HG03520 (cell line): ENCODE measurements around the gene NLGN3.

Experiments used
- ATAC-seq: cut with Tn5 transposase; IDR thresholded peaks from one replicate; pipeline ENCODE4 v1.9.1; 2021; ENCODE audit warnings: mild to moderate bottlenecking, moderate library complexity; ENCODE audit not compliant: unreplicated experiment

NLGN3 gene

DNA sequence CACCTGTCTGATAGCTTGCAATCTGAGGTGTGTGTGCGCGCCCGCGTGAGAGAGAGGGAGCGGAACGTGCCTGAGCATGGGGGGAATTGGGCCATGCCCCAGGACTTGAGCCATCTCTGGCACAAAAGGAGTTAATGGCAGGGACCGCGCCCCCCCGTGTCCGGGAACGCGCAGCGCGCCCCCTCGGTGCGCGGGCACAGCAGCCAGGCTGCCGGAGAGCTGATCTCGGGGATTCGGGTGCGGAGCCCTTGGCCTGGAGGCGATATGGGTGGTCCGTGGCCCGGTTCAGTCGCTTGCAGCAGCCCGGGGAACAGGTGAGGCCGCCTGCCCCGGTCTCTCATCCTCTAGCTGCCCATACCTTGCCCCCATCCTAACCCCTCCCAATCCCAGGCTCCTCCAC is at the start of gene NLGN3:
Gene NLGN3, plus strand, starts transcription at position 191 of the 400 bp plus-strand sequence. CDS start 2,909 bp downstream, outside the sequence.
- ATAC-seq, result no peak

DNA sequence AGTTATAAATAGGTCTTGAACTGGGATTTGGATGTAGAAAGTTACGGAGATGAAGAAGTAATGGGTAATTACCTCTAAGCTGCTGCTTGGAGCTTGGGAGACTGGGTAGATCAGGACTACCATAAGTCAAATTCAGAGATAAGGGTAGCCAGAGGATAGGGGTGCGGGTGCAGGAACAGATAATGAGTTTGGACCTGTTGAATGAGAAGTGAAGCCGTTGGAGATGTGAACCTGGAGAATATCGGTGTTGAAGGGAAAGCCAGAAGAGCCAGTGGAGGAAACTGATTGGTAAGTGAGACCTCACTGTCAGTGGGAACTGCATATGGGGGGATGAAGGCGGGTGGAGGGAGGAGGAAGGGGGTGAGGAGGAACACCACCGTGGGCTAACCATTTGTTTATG is 49.6 kb upstream of the NLGN3 start:
- no peak for ATAC-seq

DNA sequence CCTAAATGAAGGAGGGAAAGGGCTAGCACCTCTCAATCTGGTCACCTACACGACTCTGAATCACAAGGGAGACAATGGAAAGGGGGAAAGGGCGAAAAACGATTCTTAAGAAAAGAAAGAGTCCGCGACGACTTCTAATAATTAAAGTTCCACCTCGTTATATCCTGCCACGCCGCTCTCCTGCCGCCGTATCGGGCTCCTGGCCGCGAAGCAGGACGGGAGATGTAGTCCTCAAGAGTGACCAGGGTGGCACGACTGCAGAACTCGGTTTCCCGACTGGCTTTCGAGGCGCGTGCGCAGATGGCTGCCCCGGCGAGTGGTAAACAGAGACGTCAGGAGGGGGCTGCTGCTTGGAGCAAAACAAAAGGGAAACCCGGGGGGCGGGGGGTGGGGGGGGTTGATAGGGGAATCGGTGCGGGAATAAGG is 49.1 kb upstream of the NLGN3 start, which contains the start of gene FOXO4:
Gene FOXO4, plus strand, starts transcription at position 297 of the 426 bp plus-strand sequence. CDS start 678 bp downstream, outside the sequence.
- ATAC-seq, result peak; percentile 91

DNA sequence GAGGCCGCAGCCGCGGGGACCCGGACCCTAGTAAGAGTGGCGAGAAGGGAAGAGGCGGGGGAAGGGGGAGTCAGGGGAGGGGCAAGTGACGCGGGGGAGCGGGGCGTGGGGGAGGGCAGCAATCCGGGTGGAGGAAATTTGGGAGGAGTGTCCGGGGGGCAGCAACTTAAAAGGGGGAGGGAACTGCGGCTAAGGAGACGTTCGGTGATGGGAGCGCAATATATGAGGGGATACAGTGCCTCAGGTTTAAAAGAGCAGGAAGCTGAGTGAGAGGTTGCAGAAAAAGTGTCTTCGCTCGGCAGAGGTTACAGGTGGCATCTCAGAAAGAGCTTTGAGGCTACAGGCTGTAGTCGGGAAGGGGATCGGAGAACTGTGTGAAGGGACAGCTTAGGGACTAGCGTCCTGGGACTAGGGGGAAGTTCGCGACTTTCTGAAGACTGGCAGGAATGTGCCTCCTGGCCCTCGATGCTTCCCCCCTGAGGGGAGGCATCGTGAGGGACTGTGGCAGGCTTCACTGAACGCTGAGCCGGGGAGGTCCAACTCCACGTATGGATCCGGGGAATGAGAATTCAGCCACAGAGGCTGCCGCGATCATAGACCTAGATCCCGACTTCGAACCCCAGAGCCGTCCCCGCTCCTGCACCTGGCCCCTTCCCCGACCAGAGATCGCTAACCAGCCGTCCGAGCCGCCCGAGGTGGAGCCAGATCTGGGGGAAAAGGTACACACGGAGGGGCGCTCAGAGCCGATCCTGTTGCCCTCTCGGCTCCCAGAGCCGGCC is 48.5 kb upstream of the NLGN3 start:
- no peak for ATAC-seq

DNA sequence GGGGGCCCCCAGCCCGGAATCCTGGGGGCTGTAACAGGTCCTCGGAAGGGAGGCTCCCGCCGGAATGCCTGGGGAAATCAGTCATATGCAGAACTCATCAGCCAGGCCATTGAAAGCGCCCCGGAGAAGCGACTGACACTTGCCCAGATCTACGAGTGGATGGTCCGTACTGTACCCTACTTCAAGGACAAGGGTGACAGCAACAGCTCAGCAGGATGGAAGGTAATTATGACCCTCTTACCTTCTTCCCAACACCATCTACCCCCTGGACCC is 47.9 kb upstream of the NLGN3 start:
- ATAC-seq, result no peak

DNA sequence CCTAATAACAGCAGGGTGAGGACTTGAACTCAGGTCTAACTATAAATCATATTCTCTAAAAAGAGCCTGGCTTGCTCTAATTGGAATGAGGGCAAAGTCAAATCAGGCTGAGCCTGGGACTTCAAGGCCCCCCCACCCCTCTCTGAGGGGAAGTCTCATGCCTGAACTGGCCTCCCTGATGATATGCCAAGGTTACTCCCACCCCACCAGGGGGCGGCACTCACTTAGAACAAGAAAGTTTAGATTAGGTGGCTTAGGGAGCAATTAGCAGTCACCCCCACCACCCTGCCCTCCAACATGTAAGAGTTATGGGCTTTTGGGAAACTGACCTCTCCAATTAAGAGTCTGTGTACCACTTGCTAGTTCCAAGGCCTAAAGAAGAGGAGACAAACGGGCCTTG is 46.3 kb upstream of the NLGN3 start:
- no peak for ATAC-seq

DNA sequence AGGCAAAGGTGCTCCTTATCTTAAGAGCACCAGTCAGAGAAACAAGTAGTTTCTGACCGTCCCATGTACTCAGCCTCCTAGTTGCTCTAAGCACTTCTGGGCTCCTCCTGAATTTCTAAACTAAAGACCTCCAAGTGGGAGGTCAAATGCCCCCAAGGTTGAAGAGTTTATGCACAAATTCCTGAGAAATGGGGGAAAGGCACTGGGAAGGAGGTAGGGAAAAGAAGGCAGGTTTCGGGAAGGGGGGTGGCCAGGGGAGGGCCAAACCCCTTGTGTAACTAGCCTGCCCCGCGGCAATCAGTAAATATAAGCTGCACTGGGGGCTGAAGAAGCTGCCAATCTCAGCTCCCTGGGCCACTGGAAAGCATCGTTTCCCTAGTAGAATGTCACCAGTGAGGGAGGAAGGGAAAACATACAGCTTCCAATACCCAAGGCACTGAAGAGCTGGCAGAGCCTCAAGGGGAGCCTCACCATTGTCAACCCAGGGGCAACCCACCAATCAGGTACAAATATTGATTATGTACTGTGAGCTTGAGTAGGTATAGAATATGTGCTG is 45.6 kb upstream of the NLGN3 start:
- ATAC-seq, result no peak

DNA sequence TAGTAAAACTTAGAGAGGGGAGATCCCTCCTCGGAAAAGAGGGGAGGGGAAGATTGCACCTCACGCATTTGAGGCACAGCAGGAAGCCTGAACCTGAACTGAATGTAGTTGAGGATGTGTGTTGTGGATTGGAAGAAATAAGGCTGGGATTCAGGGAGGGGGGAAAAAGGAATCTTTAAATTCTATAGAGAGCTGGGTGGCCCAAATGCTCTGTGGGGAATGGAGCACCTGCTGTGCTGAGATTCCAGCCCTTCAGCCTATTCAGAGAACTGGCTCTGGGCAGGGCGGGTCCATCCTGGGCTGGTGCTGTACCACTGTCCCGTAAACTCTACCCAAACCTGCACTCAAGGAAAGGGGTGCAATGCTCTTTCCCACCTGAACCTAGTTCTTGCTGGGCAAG is 44.9 kb upstream of the NLGN3 start:
- no peak for ATAC-seq

DNA sequence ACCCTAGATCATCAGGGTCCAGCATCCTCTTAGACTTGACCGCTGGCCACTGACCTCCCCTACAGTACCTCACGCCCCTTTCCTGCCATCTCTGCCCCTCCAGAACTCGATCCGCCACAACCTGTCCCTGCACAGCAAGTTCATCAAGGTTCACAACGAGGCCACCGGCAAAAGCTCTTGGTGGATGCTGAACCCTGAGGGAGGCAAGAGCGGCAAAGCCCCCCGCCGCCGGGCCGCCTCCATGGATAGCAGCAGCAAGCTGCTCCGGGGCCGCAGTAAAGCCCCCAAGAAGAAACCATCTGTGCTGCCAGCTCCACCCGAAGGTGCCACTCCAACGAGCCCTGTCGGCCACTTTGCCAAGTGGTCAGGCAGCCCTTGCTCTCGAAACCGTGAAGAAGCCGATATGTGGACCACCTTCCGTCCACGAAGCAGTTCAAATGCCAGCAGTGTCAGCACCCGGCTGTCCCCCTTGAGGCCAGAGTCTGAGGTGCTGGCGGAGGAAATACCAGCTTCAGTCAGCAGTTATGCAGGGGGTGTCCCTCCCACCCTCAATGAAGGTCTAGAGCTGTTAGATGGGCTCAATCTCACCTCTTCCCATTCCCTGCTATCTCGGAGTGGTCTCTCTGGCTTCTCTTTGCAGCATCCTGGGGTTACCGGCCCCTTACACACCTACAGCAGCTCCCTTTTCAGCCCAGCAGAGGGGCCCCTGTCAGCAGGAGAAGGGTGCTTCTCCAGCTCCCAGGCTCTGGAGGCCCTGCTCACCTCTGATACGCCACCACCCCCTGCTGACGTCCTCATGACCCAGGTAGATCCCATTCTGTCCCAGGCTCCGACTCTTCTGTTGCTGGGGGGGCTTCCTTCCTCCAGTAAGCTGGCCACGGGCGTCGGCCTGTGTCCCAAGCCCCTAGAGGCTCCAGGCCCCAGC is 43.8 kb upstream of the NLGN3 start:
- ATAC-seq, result no peak

DNA sequence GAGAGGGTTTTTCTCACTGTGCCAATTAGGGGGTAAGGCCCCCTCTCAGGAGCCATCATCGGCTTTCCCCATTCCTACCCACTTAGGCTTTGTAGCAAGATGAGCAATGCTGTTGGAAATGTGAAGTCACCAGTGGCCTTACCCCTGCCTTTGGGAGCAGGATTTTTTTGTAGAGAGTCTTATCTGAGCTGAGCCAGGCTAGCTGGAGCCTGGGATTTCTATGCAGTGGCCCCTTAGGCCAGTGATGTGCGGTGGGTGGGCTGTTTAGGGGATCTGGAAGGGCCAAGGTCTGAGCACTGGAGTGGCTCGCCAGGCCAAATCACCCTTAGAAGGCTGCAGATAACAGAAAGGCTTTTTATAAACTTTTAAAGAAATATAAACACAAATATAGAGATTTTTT is 42.3 kb upstream of the NLGN3 start:
- ATAC-seq, result no peak

DNA sequence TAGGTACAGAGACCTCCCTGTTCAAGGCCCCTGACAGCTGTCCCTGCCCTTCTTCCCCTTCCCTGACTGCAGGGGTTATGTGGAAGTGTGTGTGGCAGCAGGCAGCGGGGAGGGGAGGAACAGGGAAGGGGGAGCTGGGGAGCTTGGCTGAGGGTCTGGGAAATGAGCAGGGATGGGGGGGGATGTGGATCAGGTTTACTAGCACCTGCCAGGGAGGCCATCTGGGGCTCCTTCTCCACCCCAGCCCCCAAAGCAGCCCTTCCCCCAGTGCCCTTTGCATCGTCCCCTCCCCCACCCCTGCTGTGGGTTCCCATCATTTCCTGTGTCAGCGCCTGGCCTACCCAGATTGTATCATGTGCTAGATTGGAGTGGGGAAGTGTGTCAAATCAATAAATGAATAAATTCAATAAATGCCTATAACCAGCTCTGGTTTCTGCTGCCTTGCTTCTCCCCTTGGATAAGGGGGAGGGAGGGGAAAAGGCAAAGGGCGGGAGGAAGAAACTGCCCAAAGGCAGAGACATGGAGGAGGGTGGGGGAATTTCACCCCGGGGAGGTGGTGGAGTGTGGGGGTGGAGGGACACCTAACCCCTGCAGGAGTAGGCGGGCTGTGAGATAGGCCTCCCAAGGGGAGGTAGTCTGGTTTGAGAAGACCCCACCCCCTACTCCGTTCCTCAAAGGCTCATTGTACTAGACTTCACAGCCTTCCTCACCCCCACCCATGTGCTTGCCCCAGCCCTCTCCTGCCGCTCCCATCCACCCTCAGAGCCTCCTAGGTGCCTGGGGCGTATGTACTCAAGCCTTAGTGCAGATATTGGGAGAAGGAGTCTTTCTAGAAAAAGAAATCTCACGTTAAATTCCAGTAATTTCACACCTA is 41.3 kb upstream of the NLGN3 start:
- no peak for ATAC-seq

DNA sequence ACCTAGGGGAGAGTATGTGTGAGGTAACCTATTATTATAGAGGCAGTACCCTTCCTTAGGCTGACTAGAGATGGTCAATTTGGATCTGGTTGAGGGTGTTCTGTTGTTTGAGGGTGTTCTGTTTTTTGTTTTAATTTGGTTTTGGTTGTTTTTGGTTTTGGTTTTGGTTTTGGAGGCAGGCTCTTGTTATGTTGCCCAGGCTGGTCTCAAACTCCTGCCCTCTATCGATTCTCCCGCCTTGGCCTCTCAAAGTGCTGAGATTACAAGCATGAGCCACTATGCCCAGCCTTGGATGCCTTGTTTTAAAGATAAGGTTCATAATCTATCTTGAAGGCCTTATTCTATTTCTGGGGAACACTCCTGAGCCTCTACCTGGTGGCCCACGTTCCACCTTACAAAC is 39.0 kb upstream of the NLGN3 start:
- no peak for ATAC-seq

DNA sequence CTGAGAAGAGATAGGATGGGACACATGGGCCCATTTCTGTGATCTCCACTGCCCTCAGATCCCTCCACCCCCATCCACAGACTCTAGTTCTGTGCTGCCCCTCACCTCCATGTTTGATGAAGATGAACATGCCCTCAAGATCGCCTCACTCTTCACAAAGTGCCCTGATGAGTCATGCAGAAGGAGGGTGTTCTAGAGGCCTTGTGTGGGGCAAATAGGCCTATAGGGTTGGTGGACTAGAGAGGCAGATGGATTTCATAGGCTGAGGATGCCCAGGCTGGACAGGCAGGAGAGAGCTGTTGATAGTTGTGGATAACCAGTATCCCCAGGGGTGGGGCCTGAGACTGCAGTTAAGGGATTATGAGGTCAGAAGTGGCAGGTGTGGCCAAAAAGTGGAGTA is 38.2 kb upstream of the NLGN3 start, which contains the start of gene CXorf65:
Gene CXorf65, minus strand, starts transcription at position 314 of the 400 bp plus-strand sequence. Its CDS starts 184 bp downstream, at position 130.
- no peak for ATAC-seq

DNA sequence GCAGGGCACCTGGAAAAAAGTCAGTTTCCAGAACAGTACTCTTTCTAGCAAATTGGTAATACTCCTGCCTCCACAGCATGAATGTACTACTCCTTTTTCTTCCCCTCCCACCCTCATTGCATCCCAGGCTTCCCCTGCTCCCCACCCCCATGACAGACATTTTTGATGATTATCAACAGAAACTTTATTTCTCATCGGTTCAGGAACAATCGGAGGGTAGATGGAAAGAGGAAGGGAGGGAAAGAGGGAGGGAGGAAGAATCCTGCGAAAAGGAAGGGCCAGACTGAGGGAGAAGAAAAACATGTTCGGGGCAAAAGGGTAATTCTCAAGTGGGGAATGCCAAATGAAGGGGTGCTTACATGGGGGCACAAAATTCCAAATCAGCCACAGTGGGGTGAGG is 37.4 kb upstream of the NLGN3 start:
- ATAC-seq, result no peak

DNA sequence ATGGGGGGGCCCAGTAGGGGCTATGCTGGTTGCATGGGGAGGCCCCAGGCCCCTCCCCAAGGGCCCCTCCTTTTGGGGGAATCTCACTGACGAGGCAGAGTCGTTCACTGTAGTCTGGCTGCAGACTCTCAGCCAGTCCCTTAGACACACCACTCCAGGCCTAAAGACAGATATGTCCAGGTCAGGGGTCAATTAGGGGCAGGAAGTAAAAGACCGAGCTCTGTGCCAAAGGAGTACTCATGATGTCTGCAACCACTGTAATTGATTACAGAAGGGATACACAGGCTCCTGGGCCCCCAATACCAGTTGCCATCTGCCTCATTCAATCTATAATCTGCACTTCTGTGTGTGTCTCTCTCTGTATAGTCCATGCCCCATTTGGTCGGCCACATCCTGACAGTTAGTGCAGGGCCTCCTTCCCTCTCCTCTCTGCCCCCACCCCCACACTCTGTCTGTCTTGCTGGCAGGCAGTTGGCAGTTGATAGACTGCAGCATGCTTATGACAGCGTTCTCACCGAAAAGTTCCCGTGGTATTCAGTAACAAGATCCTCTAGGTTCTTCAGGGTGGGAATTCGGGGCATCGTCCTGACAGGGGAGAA is 36.8 kb upstream of the NLGN3 start:
- no peak for ATAC-seq

DNA sequence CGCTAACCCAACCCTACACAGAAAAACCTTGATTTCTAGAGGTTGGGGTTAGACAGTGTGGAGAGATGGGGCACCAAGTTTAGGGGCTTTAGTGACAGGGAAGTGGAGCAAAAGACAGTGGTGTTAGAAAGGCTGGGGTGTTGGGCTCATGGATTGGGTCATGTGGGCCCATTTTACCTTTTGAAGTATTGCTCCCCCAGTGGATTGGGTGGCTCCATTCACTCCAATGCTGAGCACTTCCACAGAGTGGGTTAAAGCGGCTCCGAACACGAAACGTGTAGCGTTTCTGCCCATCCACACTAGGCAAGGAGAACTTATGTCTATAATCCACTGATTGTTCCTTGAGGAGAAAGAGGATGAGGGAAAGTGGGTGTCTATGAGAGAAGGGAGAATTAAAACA is 35.6 kb upstream of the NLGN3 start:
- no peak for ATAC-seq

DNA sequence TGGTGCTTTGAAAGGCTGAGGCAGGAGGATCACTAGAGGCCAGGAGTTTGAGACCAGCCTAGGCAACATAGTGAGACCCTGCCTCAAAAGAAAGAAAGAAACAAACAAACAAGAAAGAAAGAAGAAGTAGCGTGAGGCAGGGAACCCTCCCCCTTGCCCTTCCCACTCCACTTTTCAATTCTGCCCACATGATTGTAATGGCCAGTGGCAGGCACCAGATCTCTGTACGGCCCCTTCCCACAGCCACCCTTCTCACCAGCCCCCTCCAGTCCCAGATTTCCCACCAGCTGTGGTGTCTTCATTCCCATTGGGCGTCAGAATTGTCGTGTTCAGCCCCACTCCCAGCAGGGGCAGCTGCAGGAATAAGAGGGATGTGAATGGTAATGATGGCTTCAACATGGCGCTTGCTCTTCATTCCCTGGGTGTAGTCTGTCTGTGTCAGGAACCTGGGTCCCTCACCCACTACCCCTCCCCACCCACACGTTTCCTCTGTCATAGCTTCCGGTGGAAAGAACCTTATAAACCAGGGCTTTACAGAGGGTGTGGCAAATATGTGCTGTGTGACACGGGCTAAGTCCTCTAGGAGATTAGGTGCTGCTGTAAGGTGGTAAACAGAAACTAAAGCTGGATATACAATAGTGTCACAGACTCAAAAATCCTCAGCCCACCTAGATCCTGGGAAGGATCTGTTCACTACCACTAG is 33.3 kb upstream of the NLGN3 start, which contains the start of gene IL2RG:
Gene IL2RG, minus strand, starts transcription at position 437 of the 703 bp plus-strand sequence. Its CDS starts 38 bp downstream, at position 399.
- ATAC-seq, result peak; percentile 96

DNA sequence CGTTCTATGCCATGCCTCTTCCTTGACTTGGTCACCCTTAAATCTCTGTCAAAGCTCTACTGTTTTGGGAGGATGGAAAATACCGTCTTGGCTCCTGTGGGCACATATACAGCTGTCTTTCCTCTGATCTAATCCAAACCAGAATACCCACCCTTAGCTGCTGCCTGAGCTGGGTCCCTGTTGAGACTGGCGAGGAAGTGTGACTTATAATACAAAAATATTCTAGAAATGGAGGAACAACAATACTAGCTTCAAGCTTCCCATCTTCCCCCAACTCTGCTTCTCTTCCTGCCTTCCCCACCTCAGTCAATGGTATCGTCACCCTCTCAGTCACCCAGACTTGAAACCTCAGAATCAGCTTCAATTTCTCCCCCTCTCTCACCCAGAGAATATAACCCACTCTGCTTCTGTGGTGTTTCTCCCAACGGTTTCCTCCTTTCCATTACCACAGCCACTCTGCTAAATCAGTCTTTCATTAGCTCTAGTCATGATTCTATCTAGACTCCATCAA is 32.7 kb upstream of the NLGN3 start:
- ATAC-seq, result no peak

DNA sequence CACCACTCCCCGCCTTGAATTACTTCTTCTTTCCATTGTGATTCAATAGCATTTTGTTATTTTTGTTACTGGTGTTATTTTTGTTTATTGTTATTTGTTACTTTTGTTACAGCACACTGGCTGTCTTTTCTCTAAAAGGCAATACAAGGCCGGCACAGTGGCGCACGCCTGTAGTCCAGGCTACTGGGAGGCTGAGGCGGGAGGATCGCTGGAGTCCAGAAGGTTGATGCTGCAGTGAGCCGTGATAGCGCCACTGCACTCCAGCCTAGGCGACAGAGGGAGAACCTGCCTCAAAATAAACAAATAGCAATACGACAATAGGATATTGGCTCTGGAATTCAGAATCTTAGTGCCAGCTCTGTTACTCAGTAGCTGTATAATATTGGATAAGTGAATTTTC is 27.3 kb upstream of the NLGN3 start:
- ATAC-seq, result no peak
